Measurements from ENCODE around the gene PTGER3.

The PTGER3 gene

GRCh38 chr1:71049951-71050598, 2.5 kb upstream of the PTGER3 start:
- DNase-seq: no peak

GRCh38 chr1:71046891-71047634, 553 bp downstream of the PTGER3 start:
- DNase-seq: peak; percentile 20

GRCh38 chr1:71045463-71046028, 2.1 kb downstream of the PTGER3 start:
- no peak for DNase-seq

- DNase-seq: no peak
These were observed 2.8 kb downstream of the PTGER3 start for GRCh38 chr1:71044833-71045232.

GRCh38 chr1:71043065-71043464, 4.6 kb downstream of the PTGER3 start:
- DNase-seq: no peak

GRCh38 chr1:71041806-71042205, 5.8 kb downstream of the PTGER3 start:
- no peak for DNase-seq

- no peak for DNase-seq
These were observed 7.9 kb downstream of the PTGER3 start for GRCh38 chr1:71039661-71040262.

GRCh38 chr1:71038942-71039341, 8.7 kb downstream of the PTGER3 start:
- DNase-seq: no peak

- no peak for DNase-seq
These were observed 9.6 kb downstream of the PTGER3 start for GRCh38 chr1:71037829-71038620.

GRCh38 chr1:71037066-71037465, 10.6 kb downstream of the PTGER3 start:
- DNase-seq: no peak

- DNase-seq: no peak
These were observed 14.5 kb downstream of the PTGER3 start for GRCh38 chr1:71033136-71033535.

GRCh38 chr1:71031426-71031825, 16.2 kb downstream of the PTGER3 start:
- DNase-seq: no peak

GRCh38 chr1:71030026-71030425, 17.6 kb downstream of the PTGER3 start:
- DNase-seq: no peak

- no peak for DNase-seq
These were observed 18.6 kb downstream of the PTGER3 start for GRCh38 chr1:71028981-71029380.

GRCh38 chr1:71027991-71028390, 19.6 kb downstream of the PTGER3 start:
- DNase-seq: no peak

- DNase-seq: no peak
These were observed 21.5 kb downstream of the PTGER3 start for GRCh38 chr1:71026093-71026492.

GRCh38 chr1:71023515-71023914, 24.1 kb downstream of the PTGER3 start:
- no peak for DNase-seq

GRCh38 chr1:71019233-71019969, 28.2 kb downstream of the PTGER3 start:
- DNase-seq: no peak

- DNase-seq: no peak
These were observed 28.8 kb downstream of the PTGER3 start for GRCh38 chr1:71018791-71019190.

GRCh38 chr1:71015745-71016144, 31.9 kb downstream of the PTGER3 start:
- DNase-seq: no peak

GRCh38 chr1:71014178-71014579, 33.4 kb downstream of the PTGER3 start:
- DNase-seq: no peak
